ENCODE data around the gene TMC5. TPM values are rescaled to one million over a fixed set of nuclear protein-coding genes. Genes with fewer than 3 reads are reported as not detected.

TMC5 gene
- total and polyA plus RNA-seq, 2 experiments from 2014 or later = 2.3 to 4.8 TPM

DNA sequence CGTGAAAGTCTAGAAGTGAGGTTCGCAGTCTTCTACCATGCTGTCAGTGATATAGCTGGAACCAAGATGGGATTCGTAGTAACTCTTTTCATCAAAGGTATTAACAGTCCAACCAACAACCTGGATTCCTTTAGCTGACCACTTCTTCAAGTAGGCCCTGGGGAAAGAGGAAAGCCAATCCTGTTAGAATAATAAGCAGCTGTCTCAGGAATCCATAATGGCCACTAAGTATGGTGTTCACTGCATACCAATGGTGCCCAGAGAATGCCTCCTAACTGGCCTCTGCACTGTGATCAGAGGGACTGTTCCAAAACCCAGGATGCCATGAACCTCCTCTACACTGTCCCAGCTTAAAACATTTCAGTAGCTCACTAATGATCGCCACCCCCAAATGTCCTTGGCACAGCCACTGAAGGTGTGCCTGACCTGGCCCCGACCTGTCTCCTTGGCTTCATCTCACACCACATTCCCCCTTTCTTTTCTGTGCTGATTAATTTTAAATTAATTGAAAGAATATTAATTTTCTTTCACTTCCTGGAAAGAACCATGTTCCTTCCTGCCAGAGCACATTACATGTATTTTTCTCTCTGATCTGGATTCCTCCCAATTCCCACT lies 85.9 kb downstream of the TMC5 start (continued):
- TF ChIP-seq, protein P1, sequence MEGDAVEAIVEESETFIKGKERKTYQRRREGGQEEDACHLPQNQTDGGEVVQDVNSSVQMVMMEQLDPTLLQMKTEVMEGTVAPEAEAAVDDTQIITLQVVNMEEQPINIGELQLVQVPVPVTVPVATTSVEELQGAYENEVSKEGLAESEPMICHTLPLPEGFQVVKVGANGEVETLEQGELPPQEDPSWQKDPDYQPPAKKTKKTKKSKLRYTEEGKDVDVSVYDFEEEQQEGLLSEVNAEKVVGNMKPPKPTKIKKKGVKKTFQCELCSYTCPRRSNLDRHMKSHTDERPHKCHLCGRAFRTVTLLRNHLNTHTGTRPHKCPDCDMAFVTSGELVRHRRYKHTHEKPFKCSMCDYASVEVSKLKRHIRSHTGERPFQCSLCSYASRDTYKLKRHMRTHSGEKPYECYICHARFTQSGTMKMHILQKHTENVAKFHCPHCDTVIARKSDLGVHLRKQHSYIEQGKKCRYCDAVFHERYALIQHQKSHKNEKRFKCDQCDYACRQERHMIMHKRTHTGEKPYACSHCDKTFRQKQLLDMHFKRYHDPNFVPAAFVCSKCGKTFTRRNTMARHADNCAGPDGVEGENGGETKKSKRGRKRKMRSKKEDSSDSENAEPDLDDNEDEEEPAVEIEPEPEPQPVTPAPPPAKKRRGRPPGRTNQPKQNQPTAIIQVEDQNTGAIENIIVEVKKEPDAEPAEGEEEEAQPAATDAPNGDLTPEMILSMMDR (conservative IDR thresholded peaks at IDR 0.05; ENCODE audit: low read depth in 2 of 2) = no peak
- TF ChIP-seq POLR2AphosphoS5 (IDR thresholded peaks at IDR 0.05; ENCODE audit: low read depth) (no peak), ETS1 (IDR thresholded peaks at IDR 0.05) (no peak), ZNF331 (CRISPR knock-in tag; IDR thresholded peaks at IDR 0.05; ENCODE audit: low read depth) (no peak), ZNF114 (CRISPR knock-in tag; IDR thresholded peaks at IDR 0.05) (no peak), CREB1 (CRISPR knock-in tag; IDR thresholded peaks at IDR 0.05; ENCODE audit: low read depth) (no peak)

GRCh38 chr16:19505600-19506303 lies 88.1 kb downstream of the TMC5 start:
- Histone ChIP-seq H3F3A (replicated peaks; ENCODE audit: low read depth) (no peaks in the 10 kb centered on the region), H3K4me1 (ENCODE audit: insufficient read depth) (no peaks in the 10 kb centered on the region), H3K4me2 (no peak overlapping the region), H3K79me2 (replicated peaks; ENCODE audit: insufficient read depth) (no peaks in the 10 kb centered on the region), H4K20me1 (replicated peaks; ENCODE audit: insufficient read depth) (no peaks in the 10 kb centered on the region; the same call in none of the 2 replicates), H2AFZ (no peak overlapping the region), H3K9me2 (ENCODE audit: insufficient read depth) (no peaks in the 10 kb centered on the region), H3K36me3 (ENCODE audit: insufficient read depth) (peaks cover 23% of the 10 kb centered on the region), H3K27me3 (ENCODE audit: insufficient read depth) (no peaks in the 10 kb centered on the region), H3K27ac (ENCODE audit: low read depth) (no peak overlapping the region), H3K4me3 (no peak overlapping the region)
- DNase-seq (ENCODE audit: low spot score) (no peak), ATAC-seq (no peak)
- no peak overlapping the region for H3K4me3 Mint-ChIP-seq
- no peaks in the 10 kb centered on the region for H3K27me3 Mint-ChIP-seq (ENCODE audit: insufficient read depth, low read depth, poor library complexity)
- H3K27ac Mint-ChIP-seq = no peak overlapping the region
- no peaks in the 10 kb centered on the region for H3K9me3 Mint-ChIP-seq
- peaks cover 75% of the 10 kb centered on the region for H3K36me3 Mint-ChIP-seq (ENCODE audit: low read depth)
- no peaks in the 10 kb centered on the region for H3K4me1 Mint-ChIP-seq
- TF ChIP-seq ZNF331 (CRISPR knock-in tag; IDR thresholded peaks at IDR 0.05; ENCODE audit: low read depth) = no peak
- TF ChIP-seq REST (IDR thresholded peaks at IDR 0.05; ENCODE audit: unreplicated experiment) = no peak
- TF ChIP-seq ZNF114 (CRISPR knock-in tag; IDR thresholded peaks at IDR 0.05) = no peak
- no peak for TF ChIP-seq ETS1 (IDR thresholded peaks at IDR 0.05)
- TF ChIP-seq, protein P2, sequence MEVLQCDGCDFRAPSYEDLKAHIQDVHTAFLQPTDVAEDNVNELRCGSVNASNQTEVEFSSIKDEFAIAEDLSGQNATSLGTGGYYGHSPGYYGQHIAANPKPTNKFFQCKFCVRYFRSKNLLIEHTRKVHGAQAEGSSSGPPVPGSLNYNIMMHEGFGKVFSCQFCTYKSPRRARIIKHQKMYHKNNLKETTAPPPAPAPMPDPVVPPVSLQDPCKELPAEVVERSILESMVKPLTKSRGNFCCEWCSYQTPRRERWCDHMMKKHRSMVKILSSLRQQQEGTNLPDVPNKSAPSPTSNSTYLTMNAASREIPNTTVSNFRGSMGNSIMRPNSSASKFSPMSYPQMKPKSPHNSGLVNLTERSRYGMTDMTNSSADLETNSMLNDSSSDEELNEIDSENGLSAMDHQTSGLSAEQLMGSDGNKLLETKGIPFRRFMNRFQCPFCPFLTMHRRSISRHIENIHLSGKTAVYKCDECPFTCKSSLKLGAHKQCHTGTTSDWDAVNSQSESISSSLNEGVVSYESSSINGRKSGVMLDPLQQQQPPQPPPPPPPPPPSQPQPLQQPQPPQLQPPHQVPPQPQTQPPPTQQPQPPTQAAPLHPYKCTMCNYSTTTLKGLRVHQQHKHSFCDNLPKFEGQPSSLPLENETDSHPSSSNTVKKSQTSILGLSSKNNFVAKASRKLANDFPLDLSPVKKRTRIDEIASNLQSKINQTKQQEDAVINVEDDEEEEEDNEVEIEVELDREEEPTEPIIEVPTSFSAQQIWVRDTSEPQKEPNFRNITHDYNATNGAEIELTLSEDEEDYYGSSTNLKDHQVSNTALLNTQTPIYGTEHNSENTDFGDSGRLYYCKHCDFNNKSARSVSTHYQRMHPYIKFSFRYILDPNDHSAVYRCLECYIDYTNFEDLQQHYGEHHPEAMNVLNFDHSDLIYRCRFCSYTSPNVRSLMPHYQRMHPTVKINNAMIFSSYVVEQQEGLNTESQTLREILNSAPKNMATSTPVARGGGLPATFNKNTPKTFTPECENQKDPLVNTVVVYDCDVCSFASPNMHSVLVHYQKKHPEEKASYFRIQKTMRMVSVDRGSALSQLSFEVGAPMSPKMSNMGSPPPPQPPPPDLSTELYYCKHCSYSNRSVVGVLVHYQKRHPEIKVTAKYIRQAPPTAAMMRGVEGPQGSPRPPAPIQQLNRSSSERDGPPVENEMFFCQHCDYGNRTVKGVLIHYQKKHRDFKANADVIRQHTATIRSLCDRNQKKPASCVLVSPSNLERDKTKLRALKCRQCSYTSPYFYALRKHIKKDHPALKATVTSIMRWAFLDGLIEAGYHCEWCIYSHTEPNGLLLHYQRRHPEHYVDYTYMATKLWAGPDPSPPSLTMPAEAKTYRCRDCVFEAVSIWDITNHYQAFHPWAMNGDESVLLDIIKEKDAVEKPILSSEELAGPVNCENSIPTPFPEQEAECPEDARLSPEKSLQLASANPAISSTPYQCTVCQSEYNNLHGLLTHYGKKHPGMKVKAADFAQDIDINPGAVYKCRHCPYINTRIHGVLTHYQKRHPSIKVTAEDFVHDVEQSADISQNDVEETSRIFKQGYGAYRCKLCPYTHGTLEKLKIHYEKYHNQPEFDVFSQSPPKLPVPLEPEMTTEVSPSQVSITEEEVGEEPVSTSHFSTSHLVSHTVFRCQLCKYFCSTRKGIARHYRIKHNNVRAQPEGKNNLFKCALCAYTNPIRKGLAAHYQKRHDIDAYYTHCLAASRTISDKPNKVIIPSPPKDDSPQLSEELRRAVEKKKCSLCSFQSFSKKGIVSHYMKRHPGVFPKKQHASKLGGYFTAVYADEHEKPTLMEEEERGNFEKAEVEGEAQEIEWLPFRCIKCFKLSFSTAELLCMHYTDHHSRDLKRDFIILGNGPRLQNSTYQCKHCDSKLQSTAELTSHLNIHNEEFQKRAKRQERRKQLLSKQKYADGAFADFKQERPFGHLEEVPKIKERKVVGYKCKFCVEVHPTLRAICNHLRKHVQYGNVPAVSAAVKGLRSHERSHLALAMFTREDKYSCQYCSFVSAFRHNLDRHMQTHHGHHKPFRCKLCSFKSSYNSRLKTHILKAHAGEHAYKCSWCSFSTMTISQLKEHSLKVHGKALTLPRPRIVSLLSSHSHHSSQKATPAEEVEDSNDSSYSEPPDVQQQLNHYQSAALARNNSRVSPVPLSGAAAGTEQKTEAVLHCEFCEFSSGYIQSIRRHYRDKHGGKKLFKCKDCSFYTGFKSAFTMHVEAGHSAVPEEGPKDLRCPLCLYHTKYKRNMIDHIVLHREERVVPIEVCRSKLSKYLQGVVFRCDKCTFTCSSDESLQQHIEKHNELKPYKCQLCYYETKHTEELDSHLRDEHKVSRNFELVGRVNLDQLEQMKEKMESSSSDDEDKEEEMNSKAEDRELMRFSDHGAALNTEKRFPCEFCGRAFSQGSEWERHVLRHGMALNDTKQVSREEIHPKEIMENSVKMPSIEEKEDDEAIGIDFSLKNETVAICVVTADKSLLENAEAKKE (CRISPR knock-in tag; IDR thresholded peaks at IDR 0.05) = no peak
- TF ChIP-seq EZH2 (IDR thresholded peaks at IDR 0.05; ENCODE audit: low read depth, unreplicated experiment) = no peak
